ENCODE measurements around the gene RERE. TPM values are rescaled to one million over a fixed set of nuclear protein-coding genes. Genes with fewer than 3 reads are reported as not detected.

The RERE gene
- total and polyA plus RNA-seq, 2 experiments from 2014 or later, result 39.8 to 62.8 TPM

DNA sequence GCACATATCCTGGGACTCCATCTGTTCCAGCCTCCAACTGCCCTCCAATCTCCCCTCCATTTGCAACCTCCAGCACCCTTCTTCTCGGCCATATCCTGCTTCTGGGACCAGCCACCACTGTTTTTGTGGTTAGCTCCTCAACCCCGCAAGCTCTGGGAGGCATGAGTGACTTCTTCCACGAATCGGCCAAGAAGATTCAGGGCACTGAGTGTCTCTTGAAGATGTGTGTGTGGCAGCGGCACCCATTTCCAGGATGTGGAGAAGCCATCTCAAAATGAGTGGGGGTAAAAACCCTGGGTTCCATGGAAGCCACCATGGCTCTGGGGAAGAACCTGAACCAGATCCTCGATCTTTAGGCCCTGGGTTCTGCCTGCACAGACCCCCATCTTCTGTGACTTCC, 304.9 kb downstream of the RERE start:
- DNase-seq (ENCODE audit: low spot score), result no peak
- Histone ChIP-seq H3K9me3 (ENCODE audit: low read depth) (no peaks in the 10 kb centered on the region), H4K20me1 (ENCODE audit: insufficient read depth, poor library complexity, severe bottlenecking) (no peaks in the 10 kb centered on the region), H2AFZ (no peak overlapping the region), H3K4me1 (ENCODE audit: insufficient read depth) (peaks cover 10% of the 10 kb centered on the region), H3K36me3 (replicated peaks; ENCODE audit: insufficient read depth, low read depth) (no peaks in the 10 kb centered on the region), H3K27ac (no peak overlapping the region), H3K27me3 (no peaks in the 10 kb centered on the region), H3K9me2 (replicated peaks; ENCODE audit: insufficient read depth) (no peaks in the 10 kb centered on the region), H3K79me2 (peaks cover 76% of the 10 kb centered on the region), H3K4me2 (no peak overlapping the region), H3K4me3 (no peak overlapping the region)
- no peak for TF ChIP-seq EZH2 (IDR thresholded peaks at IDR 0.05; ENCODE audit: borderline replicate concordance)
- 97% methylated on average over 6 of the region's 6 CpGs for WGBS (ENCODE audit: low lambda C conversion rate, missing lambda C conversion rate)

DNA sequence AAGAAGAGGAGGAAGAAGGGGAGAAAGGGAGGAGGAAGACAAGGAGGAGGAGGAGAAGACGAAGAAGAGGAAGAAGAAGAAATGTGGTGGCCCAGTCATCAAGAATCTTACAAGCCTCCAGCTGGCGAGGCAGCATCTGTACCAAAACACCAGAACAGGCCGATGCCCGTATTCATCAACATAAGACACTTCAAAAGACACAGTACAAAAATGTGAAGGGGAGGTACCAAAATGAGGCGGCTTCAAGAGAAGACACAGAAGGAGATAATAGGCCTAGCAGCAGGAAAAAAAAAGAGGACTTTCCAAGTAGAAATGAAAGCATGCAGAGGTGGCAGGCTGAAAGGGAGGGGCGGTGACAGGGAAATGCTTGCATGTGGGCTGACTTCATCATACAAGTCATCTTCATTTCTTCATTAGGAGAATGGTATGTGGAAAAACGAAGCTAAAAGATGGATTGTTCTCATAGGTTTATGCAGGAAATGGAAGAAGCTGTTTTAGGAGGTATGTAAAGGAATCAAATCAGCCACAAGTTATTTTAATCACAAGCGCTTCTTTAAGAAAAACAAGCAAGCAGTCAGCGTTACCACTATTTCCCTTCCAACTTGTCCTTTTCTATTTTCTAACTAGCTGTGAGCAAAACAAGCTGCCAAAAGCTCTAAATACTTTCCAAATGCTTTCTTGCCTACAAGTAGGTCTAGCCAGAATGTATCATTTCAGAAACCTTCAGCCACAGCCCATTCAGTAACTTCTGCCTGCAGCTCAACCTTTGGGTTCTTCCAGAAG, 307.2 kb downstream of the RERE start:
- no peaks in the 10 kb centered on the region for H3K27me3 ChIP-seq
- H4K20me1 ChIP-seq (ENCODE audit: insufficient read depth, poor library complexity, severe bottlenecking), result no peaks in the 10 kb centered on the region
- DNase-seq (ENCODE audit: low spot score), result peak; percentile 29
- peak overlapping the region; percentile 39 for H3K4me2 ChIP-seq
- no peaks in the 10 kb centered on the region for H3K36me3 ChIP-seq (replicated peaks; ENCODE audit: insufficient read depth, low read depth)
- H3K9me3 ChIP-seq (ENCODE audit: low read depth), result no peaks in the 10 kb centered on the region
- peaks cover 59% of the 10 kb centered on the region for H3K79me2 ChIP-seq
- WGBS (ENCODE audit: low lambda C conversion rate, missing lambda C conversion rate), result 69% methylated on average over 9 of the region's 9 CpGs
- no peak overlapping the region for H3K4me3 ChIP-seq
- no peak overlapping the region for H2AFZ ChIP-seq
- peaks cover 3% of the 10 kb centered on the region for H3K4me1 ChIP-seq (ENCODE audit: insufficient read depth)
- peak overlapping the region; percentile 71 for H3K27ac ChIP-seq
- H3K9me2 ChIP-seq (replicated peaks; ENCODE audit: insufficient read depth), result no peaks in the 10 kb centered on the region
- TF ChIP-seq, protein P1, sequence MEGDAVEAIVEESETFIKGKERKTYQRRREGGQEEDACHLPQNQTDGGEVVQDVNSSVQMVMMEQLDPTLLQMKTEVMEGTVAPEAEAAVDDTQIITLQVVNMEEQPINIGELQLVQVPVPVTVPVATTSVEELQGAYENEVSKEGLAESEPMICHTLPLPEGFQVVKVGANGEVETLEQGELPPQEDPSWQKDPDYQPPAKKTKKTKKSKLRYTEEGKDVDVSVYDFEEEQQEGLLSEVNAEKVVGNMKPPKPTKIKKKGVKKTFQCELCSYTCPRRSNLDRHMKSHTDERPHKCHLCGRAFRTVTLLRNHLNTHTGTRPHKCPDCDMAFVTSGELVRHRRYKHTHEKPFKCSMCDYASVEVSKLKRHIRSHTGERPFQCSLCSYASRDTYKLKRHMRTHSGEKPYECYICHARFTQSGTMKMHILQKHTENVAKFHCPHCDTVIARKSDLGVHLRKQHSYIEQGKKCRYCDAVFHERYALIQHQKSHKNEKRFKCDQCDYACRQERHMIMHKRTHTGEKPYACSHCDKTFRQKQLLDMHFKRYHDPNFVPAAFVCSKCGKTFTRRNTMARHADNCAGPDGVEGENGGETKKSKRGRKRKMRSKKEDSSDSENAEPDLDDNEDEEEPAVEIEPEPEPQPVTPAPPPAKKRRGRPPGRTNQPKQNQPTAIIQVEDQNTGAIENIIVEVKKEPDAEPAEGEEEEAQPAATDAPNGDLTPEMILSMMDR (IDR thresholded peaks at IDR 0.05; ENCODE audit: poor library complexity), result no peak
- TF ChIP-seq EZH2 (IDR thresholded peaks at IDR 0.05; ENCODE audit: borderline replicate concordance), result no peak

DNA sequence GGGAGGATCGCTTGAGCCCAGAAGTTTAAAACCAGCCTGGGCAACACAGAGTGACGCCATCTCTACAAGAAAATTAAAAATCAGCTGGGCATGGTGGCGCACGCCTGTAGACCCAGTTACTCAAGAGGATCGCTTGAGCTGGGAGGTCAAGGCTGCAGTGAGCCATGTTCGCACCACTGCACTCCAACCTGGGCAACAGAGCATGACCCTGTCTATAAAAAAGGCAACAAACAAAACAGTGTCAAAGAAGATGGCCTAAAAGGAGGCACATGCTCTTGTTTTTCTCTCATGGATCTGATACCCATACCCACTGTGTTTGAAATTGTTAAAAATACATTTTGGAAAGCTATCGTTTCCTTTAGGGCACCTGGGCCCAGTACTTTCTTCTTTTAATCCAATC, 307.9 kb downstream of the RERE start:
- TF ChIP-seq EZH2 (IDR thresholded peaks at IDR 0.05; ENCODE audit: borderline replicate concordance) (no peak), EZH2phosphoT487 (IDR thresholded peaks at IDR 0.05; ENCODE audit: low read depth, severe bottlenecking, unreplicated experiment) (no peak)
- TF ChIP-seq, protein P1 (IDR thresholded peaks at IDR 0.05; ENCODE audit: poor library complexity), result no peak
- Histone ChIP-seq H3K4me2 (peak overlapping the region; percentile 39), H2AFZ (no peak overlapping the region), H4K20me1 (ENCODE audit: insufficient read depth, poor library complexity, severe bottlenecking) (no peaks in the 10 kb centered on the region), H3K4me3 (no peak overlapping the region), H3K79me2 (peaks cover 56% of the 10 kb centered on the region), H3K4me1 (ENCODE audit: insufficient read depth) (peaks cover 3% of the 10 kb centered on the region), H3K27me3 (no peaks in the 10 kb centered on the region), H3K9me3 (ENCODE audit: low read depth) (no peaks in the 10 kb centered on the region), H3K36me3 (replicated peaks; ENCODE audit: insufficient read depth, low read depth) (no peaks in the 10 kb centered on the region), H3K9me2 (replicated peaks; ENCODE audit: insufficient read depth) (no peaks in the 10 kb centered on the region), H3K27ac (peak overlapping the region; percentile 71)
- no peak for DNase-seq (ENCODE audit: low spot score)
- WGBS (ENCODE audit: low lambda C conversion rate, missing lambda C conversion rate), result 99% methylated on average over 7 of the region's 7 CpGs

DNA sequence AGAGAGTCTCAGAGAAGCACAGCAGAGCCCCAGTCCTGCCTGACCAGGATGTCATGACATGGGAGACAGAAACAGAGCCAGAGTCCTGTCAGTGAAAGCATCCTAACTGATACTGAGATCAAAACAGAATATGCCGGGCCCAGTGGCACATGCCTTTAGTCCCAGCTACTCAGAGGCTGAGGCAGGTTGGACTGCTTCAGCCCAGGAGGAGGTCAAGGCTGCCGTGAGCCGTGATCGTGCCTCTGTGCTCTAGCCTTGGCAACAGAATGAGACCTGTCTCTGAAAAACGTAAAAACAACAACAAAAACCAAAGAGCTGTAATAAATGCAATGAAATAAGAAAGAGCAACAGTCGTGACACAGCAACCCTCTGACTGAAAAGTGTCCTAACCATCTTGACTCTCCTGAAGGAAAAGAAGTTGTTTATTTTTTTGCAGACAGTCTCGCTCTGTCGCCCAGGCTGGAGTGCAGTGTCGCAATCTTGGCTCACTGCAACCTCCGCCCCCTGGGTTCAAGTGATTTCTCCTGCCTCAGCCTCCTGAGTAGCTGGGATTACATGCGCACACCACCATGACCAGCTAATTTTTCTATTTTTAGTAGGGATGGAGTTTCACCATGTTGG, 310.3 kb downstream of the RERE start:
- H3K4me2 ChIP-seq, result no peak overlapping the region
- 89% methylated on average over 11 of the region's 11 CpGs for WGBS (ENCODE audit: low lambda C conversion rate, missing lambda C conversion rate)
- H3K27ac ChIP-seq, result no peak overlapping the region
- H3K9me3 ChIP-seq (ENCODE audit: low read depth), result no peaks in the 10 kb centered on the region
- DNase-seq (ENCODE audit: low spot score), result no peak
- peaks cover 36% of the 10 kb centered on the region for H3K79me2 ChIP-seq
- no peaks in the 10 kb centered on the region for H3K27me3 ChIP-seq
- H3K4me1 ChIP-seq (ENCODE audit: insufficient read depth), result peaks cover 3% of the 10 kb centered on the region
- no peaks in the 10 kb centered on the region for H3K36me3 ChIP-seq (replicated peaks; ENCODE audit: insufficient read depth, low read depth)
- H4K20me1 ChIP-seq (ENCODE audit: insufficient read depth, poor library complexity, severe bottlenecking), result no peaks in the 10 kb centered on the region
- H2AFZ ChIP-seq, result no peak overlapping the region
- H3K9me2 ChIP-seq (replicated peaks; ENCODE audit: insufficient read depth), result no peaks in the 10 kb centered on the region
- H3K4me3 ChIP-seq, result no peak overlapping the region
- TF ChIP-seq EZH2phosphoT487 (IDR thresholded peaks at IDR 0.05; ENCODE audit: low read depth, severe bottlenecking, unreplicated experiment) (no peak), EZH2 (IDR thresholded peaks at IDR 0.05; ENCODE audit: borderline replicate concordance) (no peak)
- TF ChIP-seq, protein P1 (IDR thresholded peaks at IDR 0.05; ENCODE audit: poor library complexity), result no peak

Measured in hepatocyte (in vitro differentiated cells).